ENCODE data around the gene ANKRD35. TPM values are rescaled to one million over a fixed set of nuclear protein-coding genes. Genes with fewer than 3 reads are reported as not detected.
A peak's percentile ranks its signal among the peaks of the same experiment; 100 is the strongest.
"Not testable (repeated sequence)": the region's sequence is repeated elsewhere in the genome, so short reads cannot be mapped to it uniquely, and the experiment has no call there.

ANKRD35 gene

GRCh38 chr1:145822779-145823331 is 62.8 kb downstream of the ANKRD35 start:
- H3K9ac ChIP-seq (ENCODE audit: low read depth, low read length); H3K9me3 ChIP-seq (replicated peaks; ENCODE audit: low read length): not testable (repeated sequence)
- H3K4me3 ChIP-seq (ENCODE audit: low read length): peak overlapping the region; percentile 56

GRCh38 chr1:145818095-145818494 is 67.6 kb downstream of the ANKRD35 start:
- not testable (repeated sequence) for H3K36me3 ChIP-seq (ENCODE audit: insufficient read depth, low read length); H3K27me3 ChIP-seq (ENCODE audit: control insufficient read depth, insufficient read depth, low read length); H3K4me3 ChIP-seq (ENCODE audit: low read length); H3K4me1 ChIP-seq (ENCODE audit: control insufficient read depth, insufficient read depth, low read length); H3K9me3 ChIP-seq (replicated peaks; ENCODE audit: low read length)
- Histone ChIP-seq H3K9ac (ENCODE audit: low read depth, low read length) (peak overlapping the region; percentile 47), H3K4me2 (ENCODE audit: low read length) (peak overlapping the region; percentile 63)

More at GRCh38 chr1:145822779-145823331, 62.8 kb downstream of the ANKRD35 start:
- H3K27me3 ChIP-seq (ENCODE audit: control insufficient read depth, insufficient read depth, low read length): not testable (repeated sequence)
- peaks cover 19% of the 10 kb centered on the region for H3K36me3 ChIP-seq (ENCODE audit: insufficient read depth, low read length)
- peaks cover 11% of the 10 kb centered on the region for H3K4me1 ChIP-seq (ENCODE audit: control insufficient read depth, insufficient read depth, low read length)
- peak overlapping the region; percentile 64 for H3K4me2 ChIP-seq (ENCODE audit: low read length)

Small RNA genes within 50 kb of the gene (small RNA-seq; reads per million reads assigned to genes)
- not detected for gene MIR6736

All from skeletal muscle satellite cell (primary cell).